Liver (tissue), 9 donors: Measurements from ENCODE around the gene ABCB4. TPM values are rescaled to one million over a fixed set of nuclear protein-coding genes. Genes with fewer than 3 reads are reported as not detected.
"Not testable (repeated sequence)": the region's sequence is repeated elsewhere in the genome, so short reads cannot be mapped to it uniquely, and the experiment has no call there.

ENCODE experiments used
- DNase-seq: peaks from one replicate; pipeline ENCODE4 v3.0.0-alpha.2; 2017; ENCODE audit warnings: low spot score
- H3K27ac ChIP-seq, 2 donors: one replicate each; pipeline ENCODE4 v1.7.0; 2013; ENCODE audit warnings: inconsistent platforms in 2 of 2, low read length in 2 of 2, control low read depth in 1 of 2, low read depth in 1 of 2, mild to moderate bottlenecking in 1 of 2
- H3K27me3 ChIP-seq, 4 donors: one replicate each; pipeline versions ENCODE4 v1.6.1 to v1.7.0; 2013; ENCODE audit warnings: low read length in 3 of 4, inconsistent platforms in 1 of 4, mild to moderate bottlenecking in 1 of 4, moderate library complexity in 1 of 4; ENCODE audit not compliant: control insufficient read depth in 4 of 4, insufficient read depth in 4 of 4
- H3K36me3 ChIP-seq, 4 donors: one replicate each; pipeline versions ENCODE4 v1.6.1 to v1.7.0; 2013; ENCODE audit warnings: low read length in 3 of 4, mild to moderate bottlenecking in 3 of 4, low read depth in 1 of 4, moderate library complexity in 1 of 4; ENCODE audit not compliant: control insufficient read depth in 4 of 4, insufficient read depth in 3 of 4
- H3K4me1 ChIP-seq, 4 donors: one replicate each; pipeline versions ENCODE4 v1.6.1 to v1.7.0; 2013; ENCODE audit warnings: low read length in 3 of 4, mild to moderate bottlenecking in 3 of 4, moderate library complexity in 1 of 4; ENCODE audit not compliant: control insufficient read depth in 4 of 4, insufficient read depth in 4 of 4
- H3K4me3 ChIP-seq, 3 donors: one replicate each; pipeline versions ENCODE4 v1.6.1 to v1.7.0; 2013; ENCODE audit warnings: low read length in 3 of 3, control low read depth in 1 of 3, low read depth in 1 of 3, mild to moderate bottlenecking in 1 of 3
- H3K9ac ChIP-seq, 2 donors: one replicate each; pipeline ENCODE4 v1.7.0; 2013; ENCODE audit warnings: low read length in 2 of 2, mild to moderate bottlenecking in 2 of 2, moderate library complexity in 2 of 2, control low read depth in 1 of 2, low read depth in 1 of 2
- H3K9me3 ChIP-seq, 4 donors: one replicate each; pipeline versions ENCODE4 v1.6.1 to v1.7.0; 2013; ENCODE audit warnings: low read length in 3 of 4; ENCODE audit not compliant: control insufficient read depth in 4 of 4
- EGR1 ChIP-seq, 2 donors: IDR thresholded peaks; 2 replicates each; pipeline ENCODE4 v1.6.1; 2016 to 2018; ENCODE audit warnings: antibody characterized with exemption in 2 of 2, low read depth in 2 of 2
- FOXA1 ChIP-seq: IDR thresholded peaks from 2 replicates; pipeline ENCODE4 v1.6.1; 2016; ENCODE audit warnings: antibody characterized with exemption
- FOXA2 ChIP-seq: IDR thresholded peaks from 2 replicates; pipeline ENCODE4 v1.6.1; 2016; ENCODE audit warnings: antibody characterized with exemption
- GABPA ChIP-seq, 2 donors: IDR thresholded peaks in 1 of 2; conservative IDR thresholded peaks in 1 of 2; 2 replicates each; pipeline ENCODE4 v1.6.1; 2016; ENCODE audit warnings: antibody characterized with exemption in 2 of 2, mild to moderate bottlenecking in 1 of 2, moderate library complexity in 1 of 2
- HNF4A ChIP-seq, 2 donors: conservative IDR thresholded peaks; 2 replicates each; pipeline ENCODE4 v1.6.1; 2016; ENCODE audit warnings: antibody characterized with exemption in 2 of 2, mild to moderate bottlenecking in 2 of 2
- HNF4G ChIP-seq: IDR thresholded peaks from 2 replicates; pipeline ENCODE4 v1.6.1; 2016; ENCODE audit warnings: antibody characterized with exemption
- JUND ChIP-seq, 2 donors: IDR thresholded peaks; 2 replicates each; pipeline ENCODE4 v1.6.1; 2016; ENCODE audit warnings: antibody characterized with exemption in 2 of 2
- MAX ChIP-seq: IDR thresholded peaks from 2 replicates; pipeline ENCODE4 v1.6.1; 2016; ENCODE audit warnings: antibody characterized with exemption
- NR2F2 ChIP-seq: IDR thresholded peaks from 2 replicates; pipeline ENCODE4 v1.6.1; 2016; ENCODE audit warnings: antibody characterized with exemption
- RAD21 ChIP-seq, 2 donors: IDR thresholded peaks; 2 replicates each; pipeline ENCODE4 v1.6.1; 2016; ENCODE audit warnings: antibody characterized with exemption in 2 of 2, mild to moderate bottlenecking in 2 of 2
- REST ChIP-seq: IDR thresholded peaks from 2 replicates; pipeline ENCODE4 v1.6.1; 2016; ENCODE audit warnings: antibody characterized with exemption, mild to moderate bottlenecking
- RXRA ChIP-seq, 2 donors: IDR thresholded peaks; 2 replicates each; pipeline ENCODE4 v1.6.1; 2017 to 2018; ENCODE audit warnings: antibody characterized with exemption in 2 of 2, mild to moderate bottlenecking in 1 of 2
- SP1 ChIP-seq: IDR thresholded peaks from 2 replicates; pipeline ENCODE4 v1.6.1; 2018; ENCODE audit warnings: antibody characterized with exemption, mild to moderate bottlenecking
- TAF1 ChIP-seq: conservative IDR thresholded peaks from 2 replicates; pipeline ENCODE4 v1.6.1; 2016; ENCODE audit warnings: antibody characterized with exemption, mild to moderate bottlenecking
- YY1 ChIP-seq: IDR thresholded peaks from 2 replicates; pipeline ENCODE4 v1.6.1; 2016; ENCODE audit warnings: antibody characterized with exemption, mild to moderate bottlenecking
- ZBTB33 ChIP-seq: IDR thresholded peaks from 2 replicates; pipeline ENCODE4 v1.6.1; 2016; ENCODE audit warnings: antibody characterized with exemption
- WGBS: extraction: QIAGEN DNeasy Blood & Tissue Kit; methylation state at CpG from one replicate; pipeline ENCODE4 v1.1.7; 2013; 5-methylcytosine and 5-hydroxymethylcytosine counted together
- polyA plus RNA-seq, 2 donors: library from polyadenylated mRNA; stranded (reverse) in 1 of 2; unstranded in 1 of 2; fragments of 200-250 nt in 1 of 2; fragments of >200 nt in 1 of 2; fragmentation: Nextera tagmentation in 1 of 2; extraction: Ambion mirVana in 1 of 2; gene quantifications; one replicate each; pipeline versions ENCODE4 v1.2.1 to v1.2.3, GENCODE V29; 2013 to 2015
- total RNA-seq, 2 donors: library from RNA; depleted of rRNA; stranded (reverse); fragments of >200 nt; gene quantifications; one replicate each; pipeline ENCODE4 v1.2.3, GENCODE V29; 2014
- TF ChIP-seq, protein P1 (sequence below): IDR thresholded peaks from 2 replicates; pipeline ENCODE4 v1.6.1; 2016; ENCODE audit warnings: antibody characterized with exemption
- TF ChIP-seq, protein P2 (sequence below): fragments of 150-350 bp; IDR thresholded peaks from 2 replicates; pipeline ENCODE4 v1.5.1; 2017; ENCODE audit warnings: improper control_type of control experiment, low read depth, low read length; ENCODE audit not compliant: missing input control
- donor health status: healthy.
- donor health status: healthy.
- donor health status: healthy.
- donor health status: healthy.
- donor health status: healthy.

ABCB4 gene
- total and polyA plus RNA-seq, 4 donors = 6.7 to 409 (median 77.6) TPM

DNA sequence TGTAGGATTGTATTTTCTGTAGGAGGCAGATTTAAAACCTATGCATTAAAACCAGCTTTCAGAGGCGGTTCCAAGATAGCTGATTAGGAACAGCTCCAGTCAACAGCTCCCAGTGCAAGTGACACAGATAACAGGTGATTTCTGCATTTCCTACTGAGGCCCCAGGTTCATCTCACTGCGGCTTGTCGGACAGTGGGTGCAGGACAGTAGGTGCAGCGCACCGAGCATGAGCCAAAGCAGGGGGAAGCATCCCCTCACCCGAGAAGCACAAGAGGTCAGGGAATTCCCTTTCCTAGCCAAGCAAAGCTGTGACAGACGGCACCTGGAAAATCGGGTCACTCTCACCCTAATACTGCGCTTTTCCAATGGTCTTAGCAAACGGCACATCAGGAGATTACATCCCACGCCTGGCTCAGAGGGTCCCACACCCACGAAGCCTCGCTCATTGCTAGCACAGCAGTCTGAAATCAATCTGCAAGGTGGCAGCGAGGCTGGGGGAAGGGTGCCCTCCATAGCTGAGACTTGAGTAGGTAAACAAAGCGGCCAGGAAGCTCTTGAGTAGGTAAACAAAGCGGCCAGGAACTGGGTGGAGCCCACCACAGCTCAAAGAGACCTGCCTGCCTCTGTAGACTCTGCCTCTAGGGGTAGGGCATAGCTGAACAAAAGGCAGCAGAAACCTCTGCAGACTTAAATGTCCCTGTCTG, 10.5 kb downstream of the ABCB4 start:
- H3K27ac ChIP-seq = peak overlapping the region; percentile 35 to 56
- TF ChIP-seq SP1 (peak; percentile 16), RXRA (IDR thresholded peaks at IDR 0.05) (peak in 1 of 2 donors; percentile 17)
- not testable (repeated sequence) for H3K9me3 ChIP-seq

GRCh38 chr7:87463982-87464381, 11.5 kb downstream of the ABCB4 start:
- DNase-seq = peak; percentile 40
- no peaks in the 10 kb centered on the region for H3K9me3 ChIP-seq
- no peak overlapping the region for H3K9ac ChIP-seq
- H3K27me3 ChIP-seq = no peaks in the 10 kb centered on the region
- peaks cover 1 to 25% (median 21%) of the 10 kb centered on the region in 4 donors for H3K4me1 ChIP-seq
- H3K4me3 ChIP-seq = no peak overlapping the region
- TF ChIP-seq FOXA1 (peak; percentile 89), GABPA (IDR thresholded peaks at IDR 0.05 in 1 of 2, conservative IDR thresholded peaks at IDR 0.05 in 1 of 2) (peak in 1 of 2 donors; percentile 37), EGR1 (IDR thresholded peaks at IDR 0.05; ENCODE audit: low read depth in 2 of 2) (peak; percentile 59 to 92), SP1 (peak; percentile 97), ZBTB33 (peak; percentile 92), RAD21 (IDR thresholded peaks at IDR 0.05) (peak; percentile 50 to 67), HNF4A (conservative IDR thresholded peaks at IDR 0.05) (peak; percentile 98 to 99), REST (peak; percentile 84), RXRA (IDR thresholded peaks at IDR 0.05) (peak; percentile 100), FOXA2 (peak; percentile 87), YY1 (peak; percentile 87), TAF1 (no peak), MAX (peak; percentile 98), HNF4G (peak; percentile 86), NR2F2 (peak; percentile 85), JUND (IDR thresholded peaks at IDR 0.05) (peak; percentile 64 to 93)
- TF ChIP-seq, protein P1, sequence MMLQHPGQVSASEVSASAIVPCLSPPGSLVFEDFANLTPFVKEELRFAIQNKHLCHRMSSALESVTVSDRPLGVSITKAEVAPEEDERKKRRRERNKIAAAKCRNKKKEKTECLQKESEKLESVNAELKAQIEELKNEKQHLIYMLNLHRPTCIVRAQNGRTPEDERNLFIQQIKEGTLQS = peak; percentile 68
- TF ChIP-seq, protein P2, sequence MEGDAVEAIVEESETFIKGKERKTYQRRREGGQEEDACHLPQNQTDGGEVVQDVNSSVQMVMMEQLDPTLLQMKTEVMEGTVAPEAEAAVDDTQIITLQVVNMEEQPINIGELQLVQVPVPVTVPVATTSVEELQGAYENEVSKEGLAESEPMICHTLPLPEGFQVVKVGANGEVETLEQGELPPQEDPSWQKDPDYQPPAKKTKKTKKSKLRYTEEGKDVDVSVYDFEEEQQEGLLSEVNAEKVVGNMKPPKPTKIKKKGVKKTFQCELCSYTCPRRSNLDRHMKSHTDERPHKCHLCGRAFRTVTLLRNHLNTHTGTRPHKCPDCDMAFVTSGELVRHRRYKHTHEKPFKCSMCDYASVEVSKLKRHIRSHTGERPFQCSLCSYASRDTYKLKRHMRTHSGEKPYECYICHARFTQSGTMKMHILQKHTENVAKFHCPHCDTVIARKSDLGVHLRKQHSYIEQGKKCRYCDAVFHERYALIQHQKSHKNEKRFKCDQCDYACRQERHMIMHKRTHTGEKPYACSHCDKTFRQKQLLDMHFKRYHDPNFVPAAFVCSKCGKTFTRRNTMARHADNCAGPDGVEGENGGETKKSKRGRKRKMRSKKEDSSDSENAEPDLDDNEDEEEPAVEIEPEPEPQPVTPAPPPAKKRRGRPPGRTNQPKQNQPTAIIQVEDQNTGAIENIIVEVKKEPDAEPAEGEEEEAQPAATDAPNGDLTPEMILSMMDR = no peak
- H3K36me3 ChIP-seq = peaks cover 2 to 27% (median 9%) of the 10 kb centered on the region in 4 donors
- WGBS = 41% methylated on average over 2 of the region's 2 CpGs
- H3K27ac ChIP-seq = peak overlapping the region; percentile 27 to 70

More for the DNA sequence above, 10.5 kb downstream of the ABCB4 start:
- H3K4me3 ChIP-seq, H3K27me3 ChIP-seq, DNase-seq, H3K9ac ChIP-seq: not testable (repeated sequence)
- Histone ChIP-seq H3K4me1 (peaks cover 1 to 25% (median 21%) of the 10 kb centered on the region in 4 donors), H3K36me3 (peaks cover 2 to 18% (median 9%) of the 10 kb centered on the region in 4 donors)
- WGBS = 40% methylated on average over 16 of the region's 16 CpGs

- H3K36me3 ChIP-seq = peaks cover 2 to 41% (median 16%) of the 10 kb centered on the region in 4 donors
- H3K9me3 ChIP-seq, H3K9ac ChIP-seq, H3K27me3 ChIP-seq, DNase-seq, H3K4me3 ChIP-seq, H3K27ac ChIP-seq: not testable (repeated sequence)
- peaks cover 3 to 27% (median 20%) of the 10 kb centered on the region in 4 donors for H3K4me1 ChIP-seq
- WGBS = 90% methylated on average over 3 of the region's 3 CpGs
Measured at GRCh38 chr7:87460444-87460843, 15.0 kb downstream of the ABCB4 start.
